GM18870 (cell line): ENCODE data around the gene PTPRR.

Source experiments
- ATAC-seq: cut with Tn5 transposase; IDR thresholded peaks from one replicate; pipeline ENCODE4 v1.9.1; 2021; ENCODE audit warnings: moderate library complexity; ENCODE audit not compliant: unreplicated experiment

Gene PTPRR

GRCh38 chr12:70806043-70806442 lies 114.5 kb downstream of the PTPRR start:
- ATAC-seq: no peak

- ATAC-seq: no peak
Measured at GRCh38 chr12:70798016-70798783, 122.3 kb downstream of the PTPRR start.

DNA sequence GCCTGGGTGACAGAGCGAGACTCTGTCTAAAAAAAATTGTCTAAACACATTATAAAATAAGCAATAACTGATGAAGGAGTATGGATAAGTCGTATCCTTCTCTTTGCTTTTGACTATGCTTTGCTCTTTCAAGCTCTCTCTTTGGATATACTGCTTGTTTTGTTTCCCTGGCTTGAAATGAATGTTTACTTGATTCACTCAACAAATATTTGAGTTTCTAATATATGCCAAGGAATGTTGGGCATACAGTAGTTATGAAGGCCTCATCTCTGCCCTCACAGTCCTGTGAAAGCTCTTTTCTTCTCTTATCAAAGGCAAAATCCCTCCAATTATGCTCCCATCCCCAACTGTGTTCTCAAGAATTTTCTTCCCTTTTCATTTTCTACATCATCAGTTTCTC lies 123.5 kb downstream of the PTPRR start:
- no peak for ATAC-seq

DNA sequence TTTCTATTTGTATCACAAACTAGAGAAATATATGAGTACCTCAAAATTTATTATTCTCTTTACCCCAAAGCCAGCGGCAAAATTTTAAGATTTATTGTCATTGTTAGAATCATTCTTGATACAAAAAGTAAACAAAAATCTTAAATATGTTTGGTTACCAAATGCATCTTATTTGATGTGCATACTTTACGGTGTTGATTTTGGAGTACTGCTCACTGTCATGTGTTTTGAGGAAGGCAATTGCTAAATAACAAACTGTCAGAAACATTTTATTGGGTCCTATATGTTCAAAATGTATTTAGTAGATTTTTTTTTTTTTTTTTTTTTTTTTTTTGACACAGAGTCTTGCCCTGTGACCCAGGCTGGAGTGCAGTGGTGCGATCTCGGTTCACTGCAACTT lies 124.9 kb downstream of the PTPRR start:
- ATAC-seq: no peak

DNA sequence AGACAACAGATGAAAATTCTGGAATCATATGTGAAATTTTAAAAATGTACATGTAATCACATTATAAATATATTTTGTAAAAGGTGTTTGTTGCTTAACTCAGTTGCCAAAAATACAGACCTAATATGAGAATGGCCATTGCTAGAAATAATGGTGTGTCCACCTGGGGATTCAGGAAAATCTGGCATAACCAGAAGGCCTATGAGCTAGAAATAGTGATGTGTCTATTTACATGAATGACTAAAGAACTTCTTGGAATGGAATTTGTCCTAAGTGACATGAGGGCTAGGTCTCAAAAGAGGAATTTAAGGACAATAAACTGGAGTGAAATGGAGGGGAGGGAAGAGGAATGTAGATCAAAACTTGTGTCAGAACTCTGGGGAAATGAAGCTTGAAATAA lies 126.4 kb downstream of the PTPRR start:
- ATAC-seq: no peak

GRCh38 chr12:70788774-70789173 lies 131.8 kb downstream of the PTPRR start:
- no peak for ATAC-seq

DNA sequence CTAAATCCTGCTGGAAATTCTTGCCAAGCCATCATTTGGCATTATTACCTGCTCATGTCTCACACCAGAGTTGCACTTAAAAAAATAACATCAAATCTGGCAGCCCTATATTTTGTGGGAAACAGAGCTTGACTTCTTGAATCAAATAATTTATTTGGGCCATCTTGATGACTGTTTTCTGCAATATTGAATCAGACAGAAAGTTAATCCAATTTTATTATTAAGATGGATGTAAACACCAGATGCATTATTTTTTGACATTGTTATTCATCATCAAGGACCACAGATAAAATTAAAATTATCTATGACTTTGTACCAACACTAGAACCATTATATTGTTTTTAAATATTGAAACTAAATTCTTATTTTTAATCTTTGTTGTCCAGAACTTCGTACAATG lies 132.9 kb downstream of the PTPRR start:
- ATAC-seq: no peak

- no peak for ATAC-seq
Measured at GRCh38 chr12:70785896-70786295, 134.6 kb downstream of the PTPRR start.

- no peak for ATAC-seq
Measured at GRCh38 chr12:70784042-70784668, 136.4 kb downstream of the PTPRR start.

DNA sequence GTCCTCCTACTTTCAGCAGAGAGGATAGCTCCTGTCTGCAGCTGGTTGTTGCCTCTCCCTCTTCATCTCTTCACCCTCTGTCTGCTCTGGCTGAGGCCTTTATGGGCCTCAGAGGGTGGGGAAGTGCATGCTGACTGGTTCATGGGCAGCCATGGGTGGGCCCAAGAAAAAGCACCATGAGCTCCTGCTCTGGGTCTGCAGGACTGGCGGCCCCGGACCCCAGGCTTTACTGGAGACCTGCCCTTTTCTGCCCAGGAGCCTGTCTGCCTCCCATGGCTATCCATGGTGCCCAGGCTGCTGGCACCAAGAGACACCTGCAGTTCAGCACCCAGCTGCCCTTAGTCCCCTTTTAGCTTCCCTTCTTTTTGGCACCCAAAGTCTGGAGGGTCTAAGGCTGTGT lies 137.1 kb downstream of the PTPRR start:
- ATAC-seq: no peak

- ATAC-seq: no peak
Measured at GRCh38 chr12:70779250-70779649, 141.3 kb downstream of the PTPRR start.

DNA sequence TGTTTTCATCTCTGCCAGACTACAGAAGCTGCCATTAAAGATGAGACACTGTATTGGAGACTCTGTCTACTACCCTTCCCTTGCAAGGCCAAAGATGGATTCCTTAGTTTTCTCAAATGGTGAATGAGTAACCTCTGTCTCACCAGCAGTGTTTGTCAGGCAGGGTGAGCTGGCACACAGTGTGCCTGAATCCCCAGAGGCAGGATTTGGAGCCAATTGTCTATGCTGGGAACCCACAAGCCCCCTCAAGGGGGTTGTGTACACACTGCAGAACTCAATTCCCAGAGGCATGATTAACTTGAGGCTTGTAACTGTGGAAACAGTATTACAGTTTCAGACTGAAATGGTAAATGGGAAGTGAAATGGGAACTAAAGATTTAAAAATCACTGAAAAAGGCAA lies 146.5 kb downstream of the PTPRR start:
- no peak for ATAC-seq

DNA sequence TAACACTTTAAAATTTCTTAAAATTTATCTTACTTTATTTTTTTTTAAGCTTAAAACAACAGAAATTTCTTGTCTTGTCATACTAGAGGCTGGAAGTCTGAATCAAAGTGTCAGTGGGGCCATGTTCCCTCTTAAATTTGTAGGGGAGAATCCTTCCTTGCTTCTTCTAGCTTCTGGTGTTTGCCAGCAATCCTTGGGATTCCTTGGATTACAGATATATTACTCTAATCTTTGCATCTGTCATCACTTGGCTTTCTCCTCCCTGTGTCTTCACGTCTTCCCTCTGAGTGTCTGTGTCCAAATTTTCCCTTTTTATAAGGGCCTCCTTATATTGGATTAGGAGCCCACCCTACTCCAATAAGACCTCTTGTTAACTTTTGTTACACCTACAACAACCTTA lies 147.7 kb downstream of the PTPRR start:
- no peak for ATAC-seq

- no peak for ATAC-seq
Measured at GRCh38 chr12:70771581-70771980, 149.0 kb downstream of the PTPRR start.

- no peak for ATAC-seq
Measured at GRCh38 chr12:70763666-70764065, 156.9 kb downstream of the PTPRR start.

GRCh38 chr12:70762000-70762399 lies 158.5 kb downstream of the PTPRR start:
- no peak for ATAC-seq

GRCh38 chr12:70759161-70759918 lies 161.2 kb downstream of the PTPRR start:
- no peak for ATAC-seq

DNA sequence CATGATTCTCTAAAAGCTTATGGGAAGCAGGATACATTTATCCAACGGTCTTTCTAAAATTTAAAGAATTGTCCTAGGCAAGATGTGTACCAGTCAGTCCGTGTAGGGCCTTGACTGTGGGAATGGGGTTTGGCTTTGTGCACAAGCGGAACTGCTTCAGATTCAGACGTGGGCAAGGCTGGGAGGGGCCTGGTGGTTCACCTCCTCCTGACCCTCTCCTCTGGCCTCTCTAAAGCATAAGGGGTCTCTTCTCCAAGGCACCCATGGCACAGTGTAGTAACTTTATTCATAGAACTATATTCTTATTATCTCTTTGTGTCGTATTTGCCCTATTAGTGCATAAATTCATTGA lies 162.1 kb downstream of the PTPRR start:
- no peak for ATAC-seq

GRCh38 chr12:70757830-70758493 lies 162.6 kb downstream of the PTPRR start:
- ATAC-seq: no peak

DNA sequence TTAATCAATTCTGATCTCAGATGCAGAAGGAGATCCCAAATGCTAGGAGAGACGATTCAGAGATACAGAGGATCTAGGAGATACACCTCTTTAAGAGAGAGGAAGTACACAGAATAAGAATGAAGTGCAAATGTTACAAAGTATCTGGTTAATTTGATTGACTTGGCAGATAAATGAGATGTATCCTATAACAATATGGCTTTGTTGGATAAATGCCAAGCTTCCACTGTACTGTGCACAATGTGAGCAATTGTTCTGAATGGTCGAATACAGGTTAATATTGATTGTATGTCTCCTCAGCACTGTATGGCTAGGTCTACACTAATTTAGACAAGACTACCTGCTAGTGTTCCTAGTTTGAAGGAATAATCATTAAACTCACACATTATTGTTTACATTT lies 163.7 kb downstream of the PTPRR start:
- ATAC-seq: no peak

GRCh38 chr12:70756118-70756517 lies 164.4 kb downstream of the PTPRR start:
- no peak for ATAC-seq

- ATAC-seq: no peak
Measured at GRCh38 chr12:70754330-70754741, 166.2 kb downstream of the PTPRR start.
